ENCODE measurements around the gene CCDC69. TPM values are rescaled to one million over a fixed set of nuclear protein-coding genes. Genes with fewer than 3 reads are reported as not detected.

Gene CCDC69
- total and polyA plus RNA-seq, 10 of the 15 experiments (the other 5 are each of a cell fraction or from before 2014, with no cell fraction given): 13.5 to 106 (median 70.1) TPM

GRCh38 chr5:151234476-151235238 is 10.8 kb upstream of the CCDC69 start (continued):
- TF ChIP-seq ZNF687 (IDR thresholded peaks at IDR 0.05): 0 out of 2 replicates have a peak, but pooled peaks have one; percentile 45
- TF ChIP-seq USF1 (IDR thresholded peaks at IDR 0.05; ENCODE audit: borderline replicate concordance, extremely low read length, insufficient read depth, low read depth, low read length): no peak
- TF ChIP-seq CEBPB (IDR thresholded peaks at IDR 0.05; ENCODE audit: borderline replicate concordance in 1 of 2, low read depth in 2 of 2, low read length in 2 of 2): no peak
- no peak for TF ChIP-seq JUNB (IDR thresholded peaks at IDR 0.05)
- no peak for TF ChIP-seq NFIC (IDR thresholded peaks at IDR 0.05; ENCODE audit: low read depth, low read length)
- TF ChIP-seq IKZF2 (IDR thresholded peaks at IDR 0.05): peak in 1 of 2 experiments; percentile 12; a peak in 1 of 4 replicates
- TF ChIP-seq ESRRA (IDR thresholded peaks at IDR 0.05; ENCODE audit: low read length): no peak
- peak; percentile 27; the same call in 1 of the 2 replicates for TF ChIP-seq NBN (IDR thresholded peaks at IDR 0.05)
- TF ChIP-seq KAT2A (conservative IDR thresholded peaks at IDR 0.05; ENCODE audit: control insufficient read depth, low read depth, low read length): no peak
- TF ChIP-seq SIX5 (IDR thresholded peaks at IDR 0.05; ENCODE audit: low read depth, low read length, severe bottlenecking): no peak
- no peak for TF ChIP-seq BCL3 (IDR thresholded peaks at IDR 0.05; ENCODE audit: borderline replicate concordance, insufficient read depth, low read depth, low read length, poor library complexity, severe bottlenecking)
- peak; percentile 75; the same call in 1 of the 2 replicates for TF ChIP-seq CBFB (IDR thresholded peaks at IDR 0.05; ENCODE audit: low read depth)
- TF ChIP-seq EGR1 (IDR thresholded peaks at IDR 0.05; ENCODE audit: borderline replicate concordance in 1 of 2, low read depth in 2 of 2, low read length in 2 of 2): peak in 1 of 2 experiments; percentile 62; a peak in 1 of 3 replicates

All from GM12878 (cell line).